ENCODE data around the gene GPAT3.

The GPAT3 gene

DNA sequence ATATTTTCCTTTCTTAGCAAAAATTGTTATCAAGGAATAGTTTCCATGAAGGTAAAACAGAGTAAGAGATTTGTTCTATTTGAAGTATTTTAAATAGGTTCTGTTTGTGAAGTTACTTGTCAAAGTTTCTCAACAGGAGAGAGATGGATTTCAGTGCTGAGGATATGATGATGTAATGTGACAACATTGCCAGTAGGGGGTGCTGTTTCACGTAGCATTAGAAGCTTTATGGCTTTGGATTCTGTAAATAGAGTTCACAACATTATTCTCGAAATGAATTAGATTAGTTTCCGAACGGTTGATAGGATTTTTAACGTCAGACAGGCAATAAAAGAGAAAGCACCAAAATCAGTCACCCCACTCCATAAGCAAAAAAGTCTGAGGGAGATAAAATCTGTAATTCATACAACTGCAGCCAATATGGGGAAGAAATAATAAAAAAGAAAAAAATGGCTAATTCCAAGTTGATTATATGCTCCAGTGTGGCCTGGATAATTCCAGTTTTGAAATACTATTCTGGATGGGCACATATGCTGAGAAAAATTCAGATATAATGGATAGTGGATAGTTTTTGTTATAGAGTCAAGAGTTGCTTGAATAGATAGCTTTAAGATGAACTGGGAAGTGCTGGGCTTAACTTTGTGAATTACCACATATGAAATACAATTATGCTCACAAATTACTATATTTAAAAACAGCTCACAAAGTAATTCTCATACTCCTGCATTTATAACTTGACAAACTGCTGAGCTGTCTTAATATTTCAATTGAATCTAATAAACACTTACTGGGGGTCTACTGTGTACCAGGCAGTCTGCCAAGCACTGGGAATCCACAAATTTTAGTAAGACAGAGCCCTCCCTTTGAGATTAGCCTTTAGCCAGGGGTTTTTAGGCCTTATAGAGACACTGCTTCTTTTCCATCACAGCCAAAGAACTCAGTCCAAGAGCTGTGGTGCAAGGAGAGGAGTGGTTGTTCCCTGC, 109.1 kb downstream of the GPAT3 start:
- DNase-seq (ENCODE audit: low read depth in 2 of 2) = no peak

DNA sequence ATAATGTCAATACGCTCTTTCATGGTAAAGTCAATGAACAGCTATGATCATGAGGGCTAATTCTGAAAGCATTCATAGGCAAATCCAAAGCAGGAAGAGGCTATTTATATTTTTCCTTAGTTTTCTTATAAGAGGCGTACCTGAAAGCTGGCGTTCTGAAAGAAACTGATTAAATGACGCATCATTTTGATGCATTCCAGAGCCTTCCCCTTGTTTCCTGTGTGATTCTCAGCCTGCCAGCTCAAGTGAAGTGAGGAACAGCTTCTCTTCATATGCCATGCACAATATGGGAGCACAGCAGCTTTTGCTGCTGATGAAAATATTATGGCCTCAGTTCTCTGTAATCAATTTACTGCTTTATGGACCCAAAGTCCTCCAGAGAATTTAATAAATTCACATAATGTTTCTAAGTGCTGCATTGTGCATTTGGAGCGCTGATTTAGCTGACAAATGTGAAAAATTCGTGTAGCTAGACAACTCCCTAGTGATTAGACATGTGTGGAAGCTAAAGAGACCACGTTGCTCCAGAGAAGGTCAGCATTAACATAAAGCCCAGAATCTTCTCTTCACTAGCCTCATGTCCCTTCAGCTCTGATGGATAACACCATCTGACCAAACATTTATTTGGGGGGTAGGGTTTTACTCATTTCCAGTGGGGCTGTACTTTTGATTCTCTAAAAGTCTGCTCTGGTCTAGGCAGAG, 110.8 kb downstream of the GPAT3 start:
- no peak for DNase-seq (ENCODE audit: low read depth in 2 of 2)

GRCh38 chr4:83651846-83652245, 115.9 kb downstream of the GPAT3 start:
- DNase-seq (ENCODE audit: low read depth in 2 of 2) = no peak

Data from stimulated activated CD8-positive, alpha-beta memory T cell treated with anti-CD3 and anti-CD28 coated beads, Interleukin-15, amount 100 ng/mL, for 4 hours (primary cell).